Mesendoderm (in vitro differentiated cells): ENCODE data around the gene IL1R1.

ENCODE experiments used
- DNase-seq: peaks from one replicate; pipeline ENCODE4 v3.0.0; 2013
- H2AK5ac ChIP-seq: 2 replicates; pipeline ENCODE4 v1.6.1; 2013; ENCODE audit warnings: low read length, inconsistent platforms
- H2BK120ac ChIP-seq: 2 replicates; pipeline ENCODE4 v1.6.1; 2013; ENCODE audit warnings: low read depth, mild to moderate bottlenecking, low read length, moderate library complexity, mixed read lengths
- H2BK15ac ChIP-seq: replicated peaks from 2 replicates; pipeline ENCODE4 v1.6.1; 2013; ENCODE audit warnings: low read depth, mild to moderate bottlenecking, moderate library complexity
- H2BK5ac ChIP-seq: 2 replicates; pipeline ENCODE4 v1.6.1; 2013; ENCODE audit warnings: low read length, inconsistent platforms
- H3K18ac ChIP-seq: 2 replicates; pipeline ENCODE4 v1.6.1; 2013; ENCODE audit warnings: mild to moderate bottlenecking, low read length, mixed read lengths
- H3K23ac ChIP-seq: one replicate; pipeline ENCODE4 v1.6.1; 2013; ENCODE audit warnings: low read length
- H3K27ac ChIP-seq: 2 replicates; pipeline ENCODE4 v1.5.1; 2013; ENCODE audit warnings: low read depth, mild to moderate bottlenecking, inconsistent platforms, low read length, moderate library complexity
- H3K27me3 ChIP-seq: 2 replicates; pipeline ENCODE4 v1.6.1; 2013; ENCODE audit warnings: low read length, control low read depth, mild to moderate bottlenecking, inconsistent platforms; ENCODE audit not compliant: insufficient read depth, poor library complexity
- H3K36me3 ChIP-seq: 2 replicates; pipeline ENCODE4 v1.6.1; 2013; ENCODE audit warnings: low read length, inconsistent platforms; ENCODE audit not compliant: control insufficient read depth, insufficient read depth
- H3K4ac ChIP-seq: one replicate; pipeline ENCODE4 v1.6.1; 2013; ENCODE audit warnings: low read depth, mild to moderate bottlenecking, low read length, moderate library complexity
- H3K4me1 ChIP-seq: 2 replicates; pipeline ENCODE4 v1.6.1; 2013; ENCODE audit warnings: low read depth, low read length, inconsistent platforms; ENCODE audit not compliant: control insufficient read depth
- H3K4me2 ChIP-seq: 2 replicates; pipeline ENCODE4 v1.6.1; 2013; ENCODE audit warnings: low read length
- H3K4me3 ChIP-seq: 2 replicates; pipeline ENCODE4 v1.5.1; 2013; ENCODE audit warnings: mild to moderate bottlenecking, low read length
- H3K56ac ChIP-seq: one replicate; pipeline ENCODE4 v1.6.1; 2013; ENCODE audit warnings: low read length
- H3K79me1 ChIP-seq: 2 replicates; pipeline ENCODE4 v1.6.1; 2013; ENCODE audit warnings: low read length, inconsistent platforms
- H3K79me2 ChIP-seq: 2 replicates; pipeline ENCODE4 v1.6.1; 2013; ENCODE audit warnings: mild to moderate bottlenecking, low read length; ENCODE audit not compliant: control insufficient read depth, insufficient read depth
- H3K9ac ChIP-seq: 2 replicates; pipeline ENCODE4 v1.6.1; 2013; ENCODE audit warnings: low read length, inconsistent platforms
- H4K5ac ChIP-seq: one replicate; pipeline ENCODE4 v1.6.1; 2013; ENCODE audit warnings: low read length
- H4K8ac ChIP-seq: one replicate; pipeline ENCODE4 v1.6.1; 2013; ENCODE audit warnings: low read depth, mild to moderate bottlenecking, control low read depth, low read length, moderate library complexity
- WGBS: extraction: QIAGEN DNeasy Blood & Tissue Kit; methylation state at CpG from one replicate; pipeline ENCODE4 v1.1.7; 2013; ENCODE audit warnings: low lambda C conversion rate, missing lambda C conversion rate; ENCODE audit not compliant: insufficient coverage; ENCODE audit errors: extremely low coverage; 5-methylcytosine and 5-hydroxymethylcytosine counted together

IL1R1 gene

GRCh38 chr2:102112692-102113665 is 29.6 kb upstream of the IL1R1 start:
- Histone ChIP-seq H3K4ac (no peak overlapping the region), H4K8ac (no peak overlapping the region), H2BK120ac (no peak overlapping the region), H3K27me3 (no peaks in the 10 kb centered on the region), H3K18ac (no peak overlapping the region), H3K9ac (no peak overlapping the region), H3K4me1 (no peaks in the 10 kb centered on the region), H2AK5ac (no peak overlapping the region), H3K79me2 (no peaks in the 10 kb centered on the region), H3K23ac (no peak overlapping the region), H2BK5ac (no peak overlapping the region), H3K4me3 (no peak overlapping the region), H3K79me1 (no peaks in the 10 kb centered on the region), H2BK15ac (no peak overlapping the region), H3K27ac (no peak overlapping the region), H3K4me2 (no peak overlapping the region), H4K5ac (no peak overlapping the region), H3K56ac (no peak overlapping the region), H3K36me3 (no peaks in the 10 kb centered on the region)
- WGBS: no CpG with 5 or more reads among the region's 10 CpGs
- no peak for DNase-seq

GRCh38 chr2:102114290-102114721 is 28.2 kb upstream of the IL1R1 start:
- no peak overlapping the region for H3K4ac ChIP-seq
- no peaks in the 10 kb centered on the region for H3K4me1 ChIP-seq
- no peak overlapping the region for H3K23ac ChIP-seq
- no peak overlapping the region for H3K18ac ChIP-seq
- DNase-seq: peak; percentile 30
- H2BK5ac ChIP-seq: no peak overlapping the region
- no peak overlapping the region for H3K4me2 ChIP-seq
- H2BK120ac ChIP-seq: no peak overlapping the region
- H3K27me3 ChIP-seq: no peaks in the 10 kb centered on the region
- H4K5ac ChIP-seq: no peak overlapping the region
- H3K79me1 ChIP-seq: no peaks in the 10 kb centered on the region
- no peak overlapping the region for H3K56ac ChIP-seq
- H4K8ac ChIP-seq: no peak overlapping the region
- H2AK5ac ChIP-seq: no peak overlapping the region
- no peaks in the 10 kb centered on the region for H3K79me2 ChIP-seq
- no peaks in the 10 kb centered on the region for H3K36me3 ChIP-seq
- no peak overlapping the region for H3K9ac ChIP-seq
- no peak overlapping the region for H2BK15ac ChIP-seq
- H3K4me3 ChIP-seq: no peak overlapping the region
- no CpG with 5 or more reads among the region's 6 CpGs for WGBS
- H3K27ac ChIP-seq: no peak overlapping the region

- no peak overlapping the region for H3K27ac ChIP-seq
Observed at GRCh38 chr2:102114851-102115497, 27.6 kb upstream of the IL1R1 start.

GRCh38 chr2:102116630-102117471 is 25.7 kb upstream of the IL1R1 start:
- no peak for DNase-seq
- Histone ChIP-seq H4K5ac (no peak overlapping the region), H3K56ac (no peak overlapping the region), H2BK120ac (no peak overlapping the region), H3K4me1 (no peaks in the 10 kb centered on the region), H3K4me3 (no peak overlapping the region), H3K27me3 (no peaks in the 10 kb centered on the region), H3K23ac (no peak overlapping the region), H2AK5ac (no peak overlapping the region), H3K79me2 (no peaks in the 10 kb centered on the region), H3K9ac (no peak overlapping the region), H3K27ac (no peak overlapping the region), H3K18ac (no peak overlapping the region), H3K79me1 (no peaks in the 10 kb centered on the region), H3K4ac (no peak overlapping the region), H3K4me2 (no peak overlapping the region), H4K8ac (no peak overlapping the region), H2BK5ac (no peak overlapping the region), H3K36me3 (no peaks in the 10 kb centered on the region), H2BK15ac (no peak overlapping the region)
- WGBS: no CpG with 5 or more reads among the region's 8 CpGs

More at GRCh38 chr2:102114851-102115497, 27.6 kb upstream of the IL1R1 start:
- no peak overlapping the region for H3K18ac ChIP-seq
- no peak overlapping the region for H3K56ac ChIP-seq
- no peak overlapping the region for H3K4me2 ChIP-seq
- no peak for DNase-seq
- H2BK15ac ChIP-seq: no peak overlapping the region
- no peaks in the 10 kb centered on the region for H3K27me3 ChIP-seq
- H3K36me3 ChIP-seq: no peaks in the 10 kb centered on the region
- no peak overlapping the region for H3K9ac ChIP-seq
- H2BK120ac ChIP-seq: no peak overlapping the region
- no peak overlapping the region for H3K4ac ChIP-seq
- no peak overlapping the region for H2AK5ac ChIP-seq
- no peak overlapping the region for H3K4me3 ChIP-seq
- H4K5ac ChIP-seq: no peak overlapping the region
- H3K23ac ChIP-seq: no peak overlapping the region
- no peaks in the 10 kb centered on the region for H3K4me1 ChIP-seq
- no peaks in the 10 kb centered on the region for H3K79me2 ChIP-seq
- no CpG with 5 or more reads among the region's 5 CpGs for WGBS
- no peak overlapping the region for H4K8ac ChIP-seq
- H2BK5ac ChIP-seq: no peak overlapping the region
- H3K79me1 ChIP-seq: no peaks in the 10 kb centered on the region

- Histone ChIP-seq H2AK5ac (no peak overlapping the region), H3K18ac (no peak overlapping the region), H2BK15ac (no peak overlapping the region), H3K4ac (no peak overlapping the region), H3K4me3 (no peak overlapping the region), H4K5ac (no peak overlapping the region), H2BK120ac (no peak overlapping the region), H3K27ac (no peak overlapping the region), H4K8ac (no peak overlapping the region), H3K36me3 (no peaks in the 10 kb centered on the region), H3K4me2 (no peak overlapping the region), H2BK5ac (no peak overlapping the region), H3K23ac (no peak overlapping the region), H3K4me1 (no peaks in the 10 kb centered on the region), H3K27me3 (no peaks in the 10 kb centered on the region), H3K79me2 (no peaks in the 10 kb centered on the region), H3K79me1 (no peaks in the 10 kb centered on the region), H3K56ac (no peak overlapping the region), H3K9ac (no peak overlapping the region)
- no CpG with 5 or more reads among the region's 6 CpGs for WGBS
- no peak for DNase-seq
Observed at GRCh38 chr2:102117472-102117858, 25.1 kb upstream of the IL1R1 start.
